CD14-positive monocyte (primary cell): ENCODE data around the gene PSMC5. TPM values are rescaled to one million over a fixed set of nuclear protein-coding genes. Genes with fewer than 3 reads are reported as not detected.
A peak's percentile ranks its signal among the peaks of the same experiment; 100 is the strongest.

Experiments
- DNase-seq, 3 donors: peaks; one replicate each; pipeline ENCODE4 v3.0.0-alpha.2; 2011 to 2022
- H2AFZ ChIP-seq: 2 replicates; pipeline ENCODE4 v1.6.0; 2012; ENCODE audit warnings: mild to moderate bottlenecking, low read depth, low read length, inconsistent platforms; ENCODE audit not compliant: insufficient read depth, poor library complexity, severe bottlenecking
- H3K27ac ChIP-seq, 2 donors: 1 replicate in 1 of 2; 2 replicates in 1 of 2; pipeline ENCODE4 v1.5.1; 2012 to 2013; ENCODE audit warnings: low read length in 2 of 2, control low read depth in 1 of 2, inconsistent platforms in 1 of 2, low read depth in 1 of 2, mild to moderate bottlenecking in 1 of 2
- H3K27me3 ChIP-seq, 2 donors: one replicate each; pipeline versions ENCODE4 v1.6.0 to v1.6.1; 2011 to 2013; ENCODE audit warnings: low read length in 2 of 2; ENCODE audit not compliant: control insufficient read depth in 2 of 2, insufficient read depth in 2 of 2
- H3K36me3 ChIP-seq, 2 donors: replicated peaks in 1 of 2; 1 replicate in 1 of 2; 2 replicates in 1 of 2; pipeline versions ENCODE4 v1.5.1 to v1.6.1; 2012 to 2013; ENCODE audit warnings: low read length in 2 of 2, control low read depth in 1 of 2, inconsistent platforms in 1 of 2, mild to moderate bottlenecking in 1 of 2; ENCODE audit not compliant: insufficient read depth in 2 of 2, control insufficient read depth in 1 of 2
- H3K4me1 ChIP-seq, 2 donors: 1 replicate in 1 of 2; 2 replicates in 1 of 2; pipeline versions ENCODE4 v1.5.1 to v1.6.1; 2012 to 2013; ENCODE audit warnings: low read length in 2 of 2, control low read depth in 1 of 2, inconsistent platforms in 1 of 2, mild to moderate bottlenecking in 1 of 2, moderate library complexity in 1 of 2; ENCODE audit not compliant: insufficient read depth in 2 of 2, control insufficient read depth in 1 of 2
- H3K4me2 ChIP-seq: replicated peaks from 2 replicates; pipeline ENCODE3; 2012; ENCODE audit warnings: low read length, moderate library complexity, mild to moderate bottlenecking; ENCODE audit not compliant: poor library complexity, severe bottlenecking; ENCODE audit errors: extremely low read depth
- H3K4me3 ChIP-seq, 3 experiments: fragments of 200-600 bp in 1 of 3; sonication (generic) in 1 of 3; replicated peaks in 1 of 3; 1 replicate in 2 of 3; 2 replicates in 1 of 3; pipeline ENCODE4 v1.5.1; 2011 to 2013; ENCODE audit warnings: low read length in 3 of 3, mild to moderate bottlenecking in 3 of 3, control low read depth in 2 of 3, low read depth in 2 of 3, inconsistent platforms in 1 of 3, moderate library complexity in 1 of 3
- H3K79me2 ChIP-seq: 2 replicates; pipeline ENCODE4 v1.6.0; 2012; ENCODE audit warnings: mild to moderate bottlenecking, control low read depth, inconsistent platforms, low read length, moderate library complexity; ENCODE audit not compliant: insufficient read depth
- H3K9ac ChIP-seq: 2 replicates; pipeline ENCODE4 v1.6.0; 2017; ENCODE audit warnings: low read length, mild to moderate bottlenecking; ENCODE audit not compliant: insufficient read depth, poor library complexity, severe bottlenecking
- H3K9me3 ChIP-seq, 2 donors: replicated peaks in 1 of 2; 1 replicate in 1 of 2; 2 replicates in 1 of 2; pipeline versions ENCODE4 v1.5.1 to v1.6.1; 2012 to 2013; ENCODE audit warnings: low read length in 2 of 2, control low read depth in 1 of 2; ENCODE audit not compliant: control insufficient read depth in 1 of 2, insufficient read depth in 1 of 2
- H4K20me1 ChIP-seq: 2 replicates; pipeline ENCODE4 v1.6.0; 2012; ENCODE audit warnings: mild to moderate bottlenecking, low read length, control low read depth, moderate library complexity; ENCODE audit not compliant: insufficient read depth
- H3K27ac Mint-ChIP-seq, 7 donors: one replicate each; pipeline ENCODE4 v1.8.0; 2020; ENCODE audit warnings: mild to moderate bottlenecking in 7 of 7, mixed read lengths in 7 of 7, moderate library complexity in 6 of 7, inconsistent platforms in 2 of 7
- H3K27me3 Mint-ChIP-seq, 3 donors: one replicate each; pipeline ENCODE4 v1.8.0; 2021 to 2022; ENCODE audit warnings: low read depth in 3 of 3, mild to moderate bottlenecking in 3 of 3, mixed read lengths in 3 of 3, moderate library complexity in 3 of 3, inconsistent platforms in 1 of 3
- H3K36me3 Mint-ChIP-seq, 2 donors: one replicate each; pipeline ENCODE4 v1.8.0; 2020; ENCODE audit warnings: mixed read lengths in 2 of 2, inconsistent platforms in 1 of 2, mild to moderate bottlenecking in 1 of 2
- H3K4me1 Mint-ChIP-seq: one replicate; pipeline ENCODE4 v1.8.0; 2020; ENCODE audit warnings: mild to moderate bottlenecking, mixed read lengths
- H3K4me3 Mint-ChIP-seq, 2 donors: one replicate each; pipeline ENCODE4 v1.8.0; 2020; ENCODE audit warnings: mild to moderate bottlenecking in 2 of 2, mixed read lengths in 2 of 2, moderate library complexity in 1 of 2
- H3K9me3 Mint-ChIP-seq, 7 donors: one replicate each; pipeline ENCODE4 v1.8.0; 2020 to 2022; ENCODE audit warnings: mixed read lengths in 7 of 7, mild to moderate bottlenecking in 6 of 7, moderate library complexity in 6 of 7, inconsistent platforms in 2 of 7
- CTCF ChIP-seq: fragments of 200-600 bp; IDR thresholded peaks from one replicate; pipeline ENCODE4 v1.8.0; 2022; ENCODE audit warnings: antibody characterized with exemption, mild to moderate bottlenecking
- WGBS: methylation state at CpG from one replicate; pipeline ENCODE4 v1.1.5; 2013; ENCODE audit warnings: missing lambda C conversion rate; ENCODE audit not compliant: insufficient coverage; 5-methylcytosine and 5-hydroxymethylcytosine counted together
- intact Hi-C, 2 donors: fragments of 100-400 bp; cut with micrococcal nuclease; formaldehyde crosslinking; loops; one replicate each; pipeline versions ENCODE4 v1.15.0 to v1.15.1; 2023
- polyA plus RNA-seq, 3 donors: library from polyadenylated mRNA; depleted of rRNA in 1 of 3; unstranded in 2 of 3; stranded (reverse) in 1 of 3; fragments of 300-500 nt in 2 of 3; fragments of >200 nt in 1 of 3; fragmentation: Illumina TruSeq in 2 of 3; gene quantifications; 1 replicate in 2 of 3; 2 replicates in 1 of 3; pipeline ENCODE4 v1.2.3, GENCODE V29; 2012 to 2021

The PSMC5 gene
- polyA plus RNA-seq, 3 donors: 82.8 to 97.2 (median 88.3) TPM

GRCh38 chr17:63786971-63787711 is 40.1 kb upstream of the PSMC5 start:
- Mint-ChIP-seq H3K36me3 (peaks cover 34 to 66% of the 10 kb centered on the region in 2 donors), H3K4me1 (peaks cover 1% of the 10 kb centered on the region), H3K27ac (peak overlapping the region in 2 of 7 donors; percentile 3 to 54), H3K4me3 (no peak overlapping the region), H3K27me3 (no peaks in the 10 kb centered on the region), H3K9me3 (no peaks in the 10 kb centered on the region)
- intact Hi-C loops: no loop called here
- WGBS: 99% methylated on average over 7 of the region's 13 CpGs
- no peak overlapping the region for H2AFZ ChIP-seq
- H3K79me2 ChIP-seq: peaks cover 78% of the 10 kb centered on the region
- no peaks in the 10 kb centered on the region for H3K9me3 ChIP-seq
- peaks cover 99% of the 10 kb centered on the region for H4K20me1 ChIP-seq
- no peak overlapping the region for H3K4me3 ChIP-seq
- peaks cover 59 to 92% of the 10 kb centered on the region in 2 donors for H3K36me3 ChIP-seq
- no peak overlapping the region for H3K9ac ChIP-seq
- no peak for TF ChIP-seq CTCF
- DNase-seq: no peak
- no peaks in the 10 kb centered on the region for H3K4me1 ChIP-seq
- peak overlapping the region in 1 of 2 donors; percentile 26 for H3K27ac ChIP-seq
- H3K27me3 ChIP-seq: no peaks in the 10 kb centered on the region
- no peak overlapping the region for H3K4me2 ChIP-seq

DNA sequence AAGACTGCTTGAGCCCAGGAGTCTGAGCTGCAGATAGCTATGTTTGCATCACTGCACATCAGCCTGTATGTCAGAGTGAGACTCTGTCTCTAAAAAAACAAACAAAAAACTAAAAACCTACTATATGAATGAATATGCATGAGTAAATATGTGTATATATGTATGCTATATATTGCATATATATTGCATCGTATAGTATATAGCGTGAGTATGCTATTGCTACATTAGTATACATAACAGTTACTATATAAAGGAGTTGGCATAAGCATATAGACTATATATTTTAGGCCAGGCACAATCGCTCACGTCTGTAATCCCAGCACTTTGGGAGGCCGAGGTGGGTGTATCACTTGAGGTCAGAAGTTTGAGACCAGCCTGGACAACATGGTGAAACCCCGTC is 37.2 kb upstream of the PSMC5 start:
- Mint-ChIP-seq H3K4me3 (no peak overlapping the region), H3K4me1 (no peaks in the 10 kb centered on the region), H3K27me3 (no peaks in the 10 kb centered on the region), H3K36me3 (peaks cover 47 to 78% of the 10 kb centered on the region in 2 donors), H3K27ac (no peak overlapping the region), H3K9me3 (no peaks in the 10 kb centered on the region)
- H3K4me2 ChIP-seq: no peak overlapping the region
- H3K79me2 ChIP-seq: peaks cover 66% of the 10 kb centered on the region
- DNase-seq: no peak
- no peak overlapping the region for H3K9ac ChIP-seq
- TF ChIP-seq CTCF: no peak
- peaks cover 74 to 97% of the 10 kb centered on the region in 2 donors for H3K36me3 ChIP-seq
- H4K20me1 ChIP-seq: peaks cover 87% of the 10 kb centered on the region
- H3K27me3 ChIP-seq: no peaks in the 10 kb centered on the region
- H3K4me1 ChIP-seq: no peaks in the 10 kb centered on the region
- intact Hi-C loops: no loop called here
- no peak overlapping the region for H2AFZ ChIP-seq
- 96% methylated on average over 4 of the region's 6 CpGs for WGBS
- H3K9me3 ChIP-seq: no peaks in the 10 kb centered on the region
- H3K27ac ChIP-seq: no peak overlapping the region
- no peak overlapping the region for H3K4me3 ChIP-seq
